DMS 273 (cell line): ENCODE results near the gene TSHZ2.
"Not testable (repeated sequence)": the region's sequence is repeated elsewhere in the genome, so short reads cannot be mapped to it uniquely, and the experiment has no call there.

Experiments
- DNase-seq: peaks from one replicate; lab custom pipeline; 2025; ENCODE audit not compliant: unreplicated experiment; lab: John Stamatoyannopoulos, UW

Gene TSHZ2

GRCh38 chr20:53081916-53082863 is 110.0 kb downstream of the TSHZ2 start:
- DNase-seq: no peak

GRCh38 chr20:53083411-53083810 is 111.3 kb downstream of the TSHZ2 start:
- DNase-seq: no peak

GRCh38 chr20:53084408-53084997 is 112.3 kb downstream of the TSHZ2 start:
- no peak for DNase-seq

DNA sequence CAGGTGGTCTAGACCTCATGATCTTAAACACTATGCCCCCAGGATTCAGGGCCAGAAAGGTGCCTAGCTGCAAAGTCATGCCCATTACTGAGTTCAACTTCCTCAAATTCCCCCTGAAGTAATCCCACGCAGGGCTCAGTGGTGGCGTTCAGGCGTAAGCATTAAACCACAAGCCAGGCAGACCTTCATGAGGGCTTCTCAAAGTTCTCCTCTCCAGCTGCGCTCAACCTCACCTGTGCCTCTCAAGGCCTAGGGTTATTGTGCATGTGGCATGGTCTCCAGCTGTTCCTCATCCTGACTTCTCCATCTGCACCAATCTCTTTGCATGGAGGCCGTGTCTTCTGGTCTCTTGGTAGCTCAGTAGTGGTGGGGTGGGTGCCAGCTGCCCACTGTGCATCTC is 113.6 kb downstream of the TSHZ2 start:
- DNase-seq: no peak

- no peak for DNase-seq
Measured at GRCh38 chr20:53087037-53087777, 115.0 kb downstream of the TSHZ2 start.

GRCh38 chr20:53088786-53089185 is 116.6 kb downstream of the TSHZ2 start:
- no peak for DNase-seq

- DNase-seq: not testable (repeated sequence)
Measured at GRCh38 chr20:53089851-53090250, 117.7 kb downstream of the TSHZ2 start.

- DNase-seq: no peak
Measured at GRCh38 chr20:53091789-53092188, 119.6 kb downstream of the TSHZ2 start.

GRCh38 chr20:53092772-53093300 is 120.7 kb downstream of the TSHZ2 start:
- no peak for DNase-seq

DNA sequence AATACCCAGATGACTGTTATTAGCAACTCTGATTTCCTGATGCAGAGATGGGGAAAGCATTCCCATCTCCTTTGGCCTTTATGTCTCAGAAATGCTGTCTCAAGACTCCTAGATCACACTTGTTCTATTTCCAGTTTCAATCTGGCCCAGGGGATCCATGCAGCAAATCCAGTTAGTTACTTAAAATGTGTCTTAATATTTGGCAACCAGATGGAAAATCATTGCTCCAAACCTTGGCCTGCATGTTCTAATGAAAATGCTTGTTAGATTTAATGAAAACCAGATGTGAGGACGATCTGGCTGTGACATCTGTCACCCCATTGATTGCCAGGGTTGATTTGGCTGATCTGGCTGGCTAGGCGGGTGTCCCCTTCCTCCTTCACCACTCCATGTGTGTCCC is 125.2 kb downstream of the TSHZ2 start:
- DNase-seq: peak; percentile 60

DNA sequence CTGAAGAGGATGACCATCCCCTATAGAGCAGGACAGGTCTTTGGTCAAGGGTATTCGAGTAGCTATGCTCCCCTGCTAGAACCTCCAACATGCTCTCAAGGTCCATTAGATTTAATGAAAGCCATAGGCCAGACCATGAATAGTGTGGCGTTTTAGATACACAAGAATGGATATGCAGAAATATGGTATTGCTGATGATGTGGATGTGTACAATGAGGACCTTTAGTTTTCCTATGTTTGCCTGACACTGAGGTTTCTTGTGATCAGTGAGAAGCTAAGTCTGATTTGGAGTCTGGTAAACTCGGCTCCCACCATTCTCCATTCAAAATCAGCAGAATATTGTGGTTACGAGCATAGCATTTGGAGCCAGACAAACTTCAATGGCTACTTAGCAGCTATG is 125.6 kb downstream of the TSHZ2 start:
- DNase-seq: no peak

DNA sequence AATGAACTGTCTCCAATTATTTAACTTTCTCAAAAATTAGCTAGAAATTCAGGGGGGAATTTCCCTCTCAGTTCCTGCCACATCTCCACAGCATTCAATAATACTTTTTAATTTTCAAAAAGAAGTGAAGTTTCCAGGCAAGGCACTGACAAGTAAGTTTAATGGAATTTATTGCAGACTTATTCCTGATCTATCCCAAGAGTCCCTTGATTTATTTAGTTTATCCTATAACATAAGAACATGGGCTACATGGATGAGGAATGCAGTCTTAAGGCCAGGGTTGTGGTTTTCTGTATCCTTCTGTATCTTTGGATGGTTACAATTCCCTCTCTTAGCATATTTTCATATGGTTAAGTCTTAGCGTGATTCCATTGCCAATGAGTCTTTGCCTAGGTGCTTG is 126.5 kb downstream of the TSHZ2 start:
- no peak for DNase-seq

DNA sequence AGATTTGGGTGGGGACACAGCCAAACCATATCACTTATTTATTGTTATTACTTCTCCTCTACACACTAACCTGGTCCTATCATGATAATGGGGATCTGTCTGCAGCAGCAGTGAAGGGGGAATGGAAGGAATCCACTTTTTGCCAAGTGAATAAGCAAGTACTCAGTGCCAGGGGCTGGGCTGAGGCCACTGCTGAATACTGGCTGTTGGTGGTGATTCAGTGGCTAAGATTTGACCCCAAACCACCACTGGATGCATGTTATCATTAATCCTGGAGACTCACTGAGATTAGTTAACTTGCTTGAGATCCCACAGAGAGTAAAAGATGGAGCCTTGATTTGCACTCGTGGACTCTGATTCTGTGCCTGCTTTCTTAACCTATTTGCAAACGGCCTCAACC is 127.7 kb downstream of the TSHZ2 start:
- DNase-seq: no peak

- peak; percentile 26 for DNase-seq
Measured at GRCh38 chr20:53100476-53100911, 128.3 kb downstream of the TSHZ2 start.

DNA sequence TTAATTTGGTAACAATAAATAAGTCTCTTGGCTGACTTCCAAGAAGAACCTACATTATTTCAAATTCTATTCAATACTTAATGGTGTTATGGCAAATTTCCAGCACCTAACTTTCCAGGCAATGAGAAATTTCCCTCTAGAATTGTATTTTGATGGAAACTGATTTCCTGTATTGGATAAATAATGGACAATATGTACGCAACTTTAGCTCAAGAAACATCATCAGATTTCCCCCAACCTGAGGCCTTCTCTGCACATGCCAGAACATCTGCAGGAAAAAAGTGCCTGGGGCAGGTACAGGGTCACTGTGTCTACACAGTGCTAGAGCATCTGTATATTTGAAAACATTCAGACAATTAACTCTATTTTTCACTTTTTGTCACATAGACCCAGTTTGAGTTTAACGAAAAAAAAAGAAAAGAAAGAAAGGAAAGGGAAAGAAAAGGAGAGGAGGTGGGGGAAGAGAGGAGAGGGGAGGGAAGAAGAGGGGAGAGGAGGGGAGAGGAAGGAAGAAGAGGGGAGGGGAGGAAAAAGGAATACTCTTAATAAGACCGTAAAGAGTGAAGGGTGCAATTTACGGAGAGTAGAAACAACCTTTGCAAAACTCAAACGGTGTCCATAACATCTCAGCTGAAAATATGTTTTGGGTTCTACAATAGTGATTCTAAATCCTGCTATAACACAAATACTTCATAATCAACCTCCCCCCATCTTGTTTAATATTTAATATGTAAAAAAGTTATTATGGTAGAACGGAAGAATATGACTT is 130.0 kb downstream of the TSHZ2 start:
- DNase-seq: no peak

DNA sequence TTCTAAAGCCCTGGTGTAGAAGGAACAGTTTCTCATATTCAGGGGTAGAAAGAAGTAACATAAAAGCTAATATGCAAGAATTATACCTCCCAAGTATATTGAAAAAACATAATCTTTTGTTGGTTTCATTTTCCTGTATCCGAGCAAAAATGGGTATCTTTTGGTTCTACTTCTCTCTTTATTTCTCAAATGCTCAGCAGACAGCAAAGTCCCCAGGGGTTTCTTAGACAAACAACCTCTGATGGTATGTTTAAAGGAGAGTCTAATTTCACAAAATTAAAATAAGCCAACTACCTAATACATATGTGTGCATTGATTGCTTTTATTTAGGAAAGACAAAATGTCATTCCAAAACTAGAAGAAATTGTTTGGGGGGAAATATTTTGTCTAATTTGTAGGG is 131.0 kb downstream of the TSHZ2 start:
- no peak for DNase-seq

DNA sequence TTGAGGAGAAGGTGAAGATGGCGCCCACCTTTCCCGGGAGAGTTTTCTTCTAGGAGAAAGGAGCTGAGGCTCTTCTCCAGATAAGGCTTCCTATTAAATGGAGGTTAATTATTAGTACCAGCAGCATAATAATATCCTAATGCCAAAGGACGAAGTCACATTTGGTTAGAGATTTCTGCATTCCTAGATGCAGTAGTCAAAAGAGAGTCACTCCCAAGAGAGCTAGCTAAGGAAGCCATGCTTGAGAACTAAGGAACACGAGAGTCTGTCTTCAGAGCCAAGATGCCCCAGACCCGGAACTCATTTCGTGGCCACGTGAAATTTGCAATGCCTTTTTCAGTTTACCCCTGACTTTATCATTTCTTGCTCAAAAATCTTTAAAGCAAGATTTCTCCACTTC is 132.7 kb downstream of the TSHZ2 start:
- DNase-seq: no peak

- DNase-seq: no peak
Measured at GRCh38 chr20:53116733-53117132, 144.6 kb downstream of the TSHZ2 start.

GRCh38 chr20:53122853-53123252 is 150.7 kb downstream of the TSHZ2 start:
- no peak for DNase-seq

DNA sequence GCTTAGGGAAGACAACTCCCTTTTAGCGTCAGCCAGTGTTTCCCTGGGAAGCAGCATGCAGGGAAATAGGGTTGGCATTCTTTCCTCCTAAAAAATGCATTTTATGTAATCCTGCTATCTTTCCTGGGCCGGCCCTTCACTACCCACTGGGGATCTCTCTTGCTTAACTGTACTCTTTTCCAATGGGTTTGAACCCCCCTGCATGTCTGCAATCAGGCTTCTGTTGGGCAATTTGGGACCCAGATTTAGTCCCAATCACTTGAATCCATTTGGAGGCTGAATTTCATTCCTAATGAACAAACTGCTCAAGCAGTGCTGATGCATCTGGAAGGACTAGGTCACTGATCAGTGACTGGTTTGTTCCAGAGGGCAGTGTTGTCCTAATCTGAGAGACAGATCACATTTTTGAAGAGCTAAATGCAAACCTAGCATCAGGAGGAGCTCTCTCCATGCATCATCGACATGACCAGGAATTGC is 152.0 kb downstream of the TSHZ2 start:
- no peak for DNase-seq

GRCh38 chr20:53124803-53125202 is 152.6 kb downstream of the TSHZ2 start:
- DNase-seq: no peak
